T-helper 22 cell (primary cell): ENCODE data around the gene TEX54.
"Not testable (repeated sequence)": the region's sequence is repeated elsewhere in the genome, so short reads cannot be mapped to it uniquely, and the experiment has no call there.

Experiments
- DNase-seq: peaks from one replicate; pipeline ENCODE4 v3.0.0-alpha.2; 2020; ENCODE audit warnings: low read depth

TEX54 gene

DNA sequence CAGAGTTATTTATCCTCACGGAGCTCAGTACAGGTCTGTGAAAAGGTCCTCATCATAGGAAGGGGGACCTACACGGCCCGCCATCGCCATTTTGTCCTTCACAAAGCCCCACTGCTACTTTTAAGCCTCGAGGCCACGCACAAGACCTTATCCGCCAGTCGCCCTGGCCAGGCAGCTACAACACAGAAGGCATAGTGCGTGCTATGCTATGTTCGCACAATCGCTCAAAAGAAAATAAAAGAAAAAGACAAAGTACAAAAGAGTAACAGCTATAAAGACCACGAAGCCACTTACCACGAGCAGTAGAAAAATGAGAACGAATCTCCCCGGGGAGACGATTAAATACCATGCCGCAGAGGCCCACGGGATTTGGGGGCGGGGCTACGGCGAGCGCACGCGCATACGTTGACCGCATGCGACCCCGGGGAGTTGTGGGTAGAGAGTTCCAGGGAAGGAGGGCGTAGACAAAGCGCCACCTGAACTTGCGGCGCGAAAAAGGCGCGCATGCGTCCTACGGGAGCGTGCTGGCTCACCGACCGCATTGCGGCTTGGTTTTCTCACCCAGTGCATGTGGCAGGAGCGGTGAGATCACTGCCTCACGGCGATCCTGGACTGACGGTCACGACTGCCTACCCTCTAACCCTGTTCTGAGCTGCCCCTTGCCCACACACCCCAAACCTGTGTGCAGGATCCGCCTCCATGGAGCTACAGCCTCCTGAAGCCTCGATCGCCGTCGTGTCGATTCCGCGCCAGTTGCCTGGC, 23.1 kb upstream of the TEX54 start:
- peak; percentile 95 for DNase-seq

- DNase-seq, result no peak
These were observed 22.4 kb upstream of the TEX54 start for GRCh38 chr11:62854825-62855570.

GRCh38 chr11:62854013-62854824, 21.6 kb upstream of the TEX54 start:
- no peak for DNase-seq

GRCh38 chr11:62853279-62853965, 20.8 kb upstream of the TEX54 start:
- peak; percentile 26 for DNase-seq

GRCh38 chr11:62852523-62853188, 20.0 kb upstream of the TEX54 start:
- DNase-seq, result no peak

DNA sequence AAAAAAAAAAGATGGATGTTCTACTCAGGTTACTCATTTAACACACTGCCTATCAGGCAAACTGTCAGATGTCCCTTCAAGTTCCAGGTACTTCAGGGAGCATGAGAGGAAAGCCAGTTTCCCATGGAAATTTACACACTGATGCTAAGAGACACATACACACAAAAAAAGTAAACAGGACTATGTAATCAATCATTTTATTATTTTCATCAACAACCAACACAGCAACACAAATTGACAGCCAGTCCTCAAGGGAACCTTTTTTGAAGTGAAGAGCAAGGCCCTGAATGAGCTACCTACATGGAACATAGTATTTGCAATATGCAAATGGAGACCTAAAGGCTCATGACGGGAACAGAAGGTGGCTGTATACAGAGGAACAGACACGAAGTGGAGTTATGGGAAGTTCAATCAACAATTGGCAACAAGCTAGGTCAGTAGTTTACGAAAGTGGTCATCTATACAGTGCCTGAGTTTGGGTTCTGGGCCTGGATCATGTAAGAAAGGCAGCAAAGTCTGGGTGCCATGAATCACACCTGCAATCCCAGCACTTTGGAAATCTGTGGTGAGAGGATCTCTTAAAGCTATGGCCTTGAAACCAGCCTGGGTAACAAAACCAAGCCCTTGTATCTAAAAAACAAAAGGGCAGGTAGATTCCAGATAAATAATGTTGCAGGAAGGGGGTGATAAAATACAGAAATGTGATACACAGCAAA, 19.3 kb upstream of the TEX54 start:
- DNase-seq, result no peak

DNA sequence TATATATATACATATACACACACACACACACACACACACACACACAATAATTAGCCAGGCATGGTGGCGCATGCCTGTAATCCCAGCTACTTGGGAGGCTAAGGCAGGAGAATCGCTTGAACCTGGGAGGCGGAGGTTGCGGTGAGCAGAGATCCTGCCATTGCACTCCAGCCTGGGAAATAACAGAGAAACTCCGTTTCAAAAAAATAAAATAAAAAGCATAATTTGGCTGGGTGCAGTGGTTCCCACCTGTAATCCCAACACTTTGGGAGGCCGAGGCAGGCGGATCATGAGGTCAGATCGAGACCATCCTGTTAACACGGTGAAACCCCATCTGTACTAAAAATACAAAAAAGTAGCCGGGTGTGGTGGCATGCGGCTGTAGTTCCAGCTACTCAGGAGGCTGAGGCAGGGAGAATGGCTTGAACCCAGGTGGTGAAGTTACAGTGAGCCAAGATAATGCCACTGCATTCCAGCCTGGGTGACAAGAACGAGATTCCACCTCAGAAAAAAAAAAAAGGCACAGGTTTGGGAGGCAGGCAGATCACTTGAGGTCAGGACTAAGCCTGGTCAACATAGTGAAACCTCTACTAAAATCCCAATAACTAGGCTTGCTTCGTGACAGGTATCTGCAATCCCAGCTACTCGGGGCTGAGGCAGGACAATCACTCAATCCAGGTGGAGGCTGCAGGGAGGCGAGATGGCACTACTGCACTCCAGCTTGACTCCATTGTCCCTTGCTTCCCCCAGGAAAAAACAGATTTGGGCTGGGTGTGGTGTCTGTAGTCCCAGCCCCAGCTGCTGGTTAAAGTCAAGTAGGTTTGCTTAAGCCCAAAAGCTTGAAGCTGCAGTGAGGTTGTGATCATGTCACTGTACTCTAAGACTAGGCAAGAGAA, 18.5 kb upstream of the TEX54 start:
- DNase-seq, result no peak

DNA sequence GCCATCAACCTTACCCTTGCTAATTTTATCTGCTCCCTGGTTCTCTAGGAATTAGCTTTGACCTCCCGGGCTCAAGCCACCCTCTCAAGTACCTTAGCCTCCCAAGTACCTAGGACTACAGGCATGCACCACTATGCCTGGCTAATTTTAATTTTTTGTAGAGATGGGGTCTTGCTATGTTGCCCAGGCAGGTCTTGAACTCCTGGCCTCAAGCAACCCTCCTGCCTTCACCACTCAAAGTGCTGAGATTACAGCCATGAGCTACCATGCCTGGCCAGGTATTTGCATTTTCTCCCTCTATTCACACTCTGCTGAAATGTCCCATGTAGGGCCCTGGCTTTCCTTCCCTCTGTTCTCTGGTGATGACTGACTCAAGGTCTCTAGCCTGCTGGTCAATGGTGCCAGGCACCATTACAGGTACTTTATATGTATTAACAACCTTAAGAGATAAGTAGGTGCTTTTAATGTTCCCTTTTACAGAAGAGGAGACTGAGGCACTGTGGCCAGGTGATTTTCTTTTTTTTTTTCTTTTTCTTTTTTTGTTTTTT, 15.2 kb upstream of the TEX54 start:
- DNase-seq, result no peak

DNA sequence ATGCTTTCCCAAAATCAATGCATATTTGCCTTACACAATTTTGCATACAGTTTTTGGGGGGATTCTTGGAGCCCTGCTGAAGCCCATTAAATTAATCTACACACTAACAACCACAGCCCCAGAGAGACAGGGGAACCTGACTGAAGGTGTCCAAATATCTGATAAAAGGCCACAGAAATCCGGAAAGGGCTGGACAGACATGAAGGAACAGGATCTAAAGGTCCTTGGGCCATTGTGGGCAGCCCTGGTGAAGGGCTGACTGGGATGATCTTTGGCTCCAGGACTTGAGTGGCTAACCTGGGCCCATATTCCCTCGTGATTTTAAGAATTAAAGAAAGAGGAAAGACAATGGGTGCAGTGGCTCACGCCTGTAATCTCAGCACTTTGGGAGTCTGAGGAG, 13.5 kb upstream of the TEX54 start:
- DNase-seq, result no peak

GRCh38 chr11:62844154-62844553, 11.5 kb upstream of the TEX54 start:
- no peak for DNase-seq

DNA sequence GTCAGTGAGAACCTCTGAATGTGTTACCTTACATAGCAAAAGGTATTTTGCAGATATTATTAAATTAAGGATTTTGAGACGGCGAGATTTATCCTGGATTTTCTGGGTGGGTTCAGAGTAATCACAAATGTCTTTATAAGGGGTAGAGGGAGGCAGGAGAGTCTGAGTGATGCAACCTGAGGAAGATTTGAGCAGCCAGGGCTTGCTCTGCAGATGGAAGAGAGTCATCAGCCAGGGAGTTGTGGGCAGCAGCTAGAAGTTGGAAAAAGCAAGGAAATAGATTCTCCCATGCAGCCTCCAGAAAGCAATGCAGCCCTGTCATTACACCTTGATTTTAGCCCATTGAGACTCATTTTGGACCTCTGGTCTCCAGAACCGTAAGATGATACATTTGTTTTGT, 10.8 kb upstream of the TEX54 start:
- no peak for DNase-seq

DNA sequence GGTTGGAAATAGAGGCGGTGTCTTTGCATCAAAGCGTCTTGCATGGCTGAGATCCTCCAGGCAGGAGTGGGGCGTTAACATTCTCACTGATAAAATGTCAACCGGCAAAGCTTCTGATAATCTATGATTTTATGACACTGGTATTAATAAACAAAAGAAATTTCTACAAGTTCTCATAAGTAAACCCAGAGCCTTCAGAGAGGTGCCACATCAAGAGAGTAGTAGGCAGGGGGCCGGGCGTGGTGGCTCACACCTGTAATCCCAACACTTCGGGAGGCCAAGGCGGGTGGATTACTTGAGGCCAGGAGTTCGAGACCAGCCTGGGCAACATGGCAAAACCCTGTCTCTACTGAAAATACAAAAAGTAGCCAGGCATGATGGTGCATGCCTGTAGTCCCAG, 10.2 kb upstream of the TEX54 start:
- not testable (repeated sequence) for DNase-seq

DNA sequence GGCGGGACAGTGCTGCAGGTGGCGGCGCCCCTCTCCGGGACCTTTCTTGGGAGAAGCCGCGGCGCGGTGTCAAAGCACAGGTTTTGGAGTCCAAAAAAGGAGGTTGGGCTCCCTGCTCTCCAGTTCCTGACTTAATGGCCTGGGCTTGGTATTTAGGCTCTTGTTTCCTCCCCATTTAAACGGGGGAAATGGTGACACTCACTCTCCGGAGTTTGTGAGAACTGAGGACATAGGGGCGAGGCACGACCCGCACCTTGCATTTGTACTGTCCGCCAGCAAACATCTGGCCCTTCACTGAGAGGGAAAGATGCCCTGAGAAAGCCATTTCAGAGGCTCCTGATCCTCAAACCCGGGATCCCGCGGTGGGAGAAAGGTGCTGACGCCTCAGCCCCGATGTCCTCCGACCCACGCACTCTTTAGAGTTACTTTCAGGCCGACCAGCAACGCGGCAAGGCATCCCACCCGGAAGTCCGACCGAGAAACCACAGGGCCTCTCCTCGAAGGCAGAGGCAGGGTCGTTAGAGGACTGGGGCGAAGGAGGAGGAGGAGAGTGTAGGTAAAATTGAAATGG, 9.6 kb upstream of the TEX54 start:
- DNase-seq, result peak; percentile 22

DNA sequence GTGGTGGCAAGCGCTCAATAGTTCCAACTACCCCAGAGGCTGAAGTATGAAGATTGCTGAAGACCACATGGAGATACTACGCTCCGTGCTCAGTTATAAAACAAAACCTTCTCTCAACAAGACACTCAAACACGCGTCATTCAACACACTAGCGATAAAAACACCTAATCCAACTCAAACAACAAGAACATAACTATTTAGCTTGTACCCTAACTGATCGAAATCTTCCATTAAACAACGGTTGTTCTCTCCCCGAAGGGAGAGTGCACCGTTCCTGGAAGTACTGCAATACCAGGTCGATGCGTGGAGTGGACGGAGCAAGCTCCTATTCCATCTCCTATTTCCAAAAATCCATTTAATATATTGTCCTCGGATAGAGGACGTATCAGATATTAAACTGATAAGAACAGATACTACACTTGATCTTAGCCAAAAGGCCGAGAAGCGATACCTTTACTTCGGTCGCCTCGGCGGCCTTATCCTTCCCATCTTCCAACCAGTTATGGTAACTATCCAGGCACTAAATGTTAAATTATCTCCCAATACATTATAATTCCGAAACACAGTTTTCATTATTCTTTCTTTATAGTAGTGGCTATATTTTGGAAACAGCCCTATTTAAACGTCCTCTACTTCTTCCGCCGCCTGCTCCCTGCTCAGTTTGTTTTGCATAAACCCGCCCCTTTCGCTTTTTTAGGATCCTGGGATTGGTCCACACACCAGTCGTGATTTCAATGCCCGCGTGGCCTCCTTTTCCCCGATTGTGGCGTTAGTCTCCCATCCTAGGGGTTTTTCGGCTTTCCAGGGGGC, 8.9 kb upstream of the TEX54 start:
- peak; percentile 77 for DNase-seq

DNA sequence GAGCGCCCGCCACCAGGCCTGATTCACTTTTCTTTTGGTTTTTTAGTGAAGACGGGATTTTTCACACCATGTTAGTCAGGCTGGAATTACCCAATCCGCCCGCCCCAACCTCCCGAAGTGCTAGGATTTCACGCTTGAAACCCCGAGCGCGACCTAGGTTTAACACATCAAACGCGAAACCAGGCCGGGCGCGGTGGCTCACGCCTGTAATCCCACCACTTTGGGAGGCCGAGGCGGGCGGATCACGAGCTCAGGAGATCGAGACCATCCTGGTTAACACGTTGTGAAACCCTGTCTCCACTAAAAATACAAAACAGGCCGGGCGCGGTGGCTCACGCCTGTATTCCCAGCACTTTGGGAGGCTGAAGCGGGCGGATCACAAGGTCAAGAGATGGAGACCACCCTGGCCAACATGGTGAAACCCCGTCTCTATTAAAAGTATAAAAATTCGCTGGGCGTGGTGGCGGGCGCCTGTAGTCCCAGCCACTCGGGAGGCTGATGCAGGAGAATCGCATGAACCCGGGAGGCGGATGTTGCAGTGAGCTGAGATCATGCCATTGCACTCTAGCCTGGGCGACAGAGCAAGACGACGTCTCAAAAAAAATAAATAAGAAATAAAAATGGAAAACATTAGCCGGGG, 8.2 kb upstream of the TEX54 start:
- DNase-seq, result peak; percentile 74

DNA sequence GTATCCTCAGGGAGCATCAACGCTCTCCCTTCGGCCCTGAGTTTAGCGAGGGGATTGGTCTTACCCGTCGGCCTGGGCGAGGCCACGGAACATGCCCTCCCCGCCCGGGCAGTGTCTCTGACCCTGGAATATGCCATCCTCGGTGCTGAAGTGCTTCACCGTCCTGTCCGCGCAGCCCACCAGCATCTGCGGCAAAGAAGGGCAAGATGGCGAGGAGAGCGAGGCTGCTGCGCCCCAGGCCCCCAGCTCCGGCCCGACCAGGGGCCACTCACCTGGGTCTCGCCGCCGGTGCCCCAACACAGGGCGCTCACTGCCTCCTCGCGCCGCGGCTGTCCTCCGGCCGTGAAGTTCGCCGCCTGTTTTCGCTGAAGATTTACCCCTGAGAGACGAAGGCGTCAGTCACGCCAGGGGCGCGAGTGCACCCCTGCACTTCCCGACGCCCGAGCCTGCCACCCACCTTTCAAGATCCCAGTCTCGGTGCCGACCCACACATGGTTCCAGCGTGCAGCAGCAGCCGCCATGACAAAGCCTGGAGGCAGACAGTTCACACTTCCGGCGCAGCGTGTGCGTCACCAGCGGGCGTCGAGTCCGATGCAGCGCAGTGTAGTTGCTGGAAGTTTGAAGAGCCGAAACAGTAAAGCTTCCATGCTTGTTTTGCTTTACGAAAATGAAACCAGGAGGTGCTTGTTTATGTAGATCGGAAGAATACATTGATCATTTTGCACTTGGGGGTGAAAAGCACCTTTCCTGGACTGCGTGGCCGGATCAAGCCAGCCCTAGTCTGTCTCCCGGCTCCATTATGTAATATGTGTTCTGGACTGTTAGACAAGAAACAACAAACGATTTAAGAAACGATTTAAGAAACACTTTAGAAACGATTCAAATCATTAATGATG, 6.7 kb upstream of the TEX54 start, which contains the start of gene WDR74:
TSS of gene WDR74 (minus strand) at position 541 of the 896 bp plus-strand sequence. CDS start at position 521, 20 bp downstream.
- peak; percentile 86 for DNase-seq

GRCh38 chr11:62835336-62835735, 2.7 kb upstream of the TEX54 start:
- DNase-seq, result no peak
